ENCODE results near the gene PCGF1.

- TF ChIP-seq CTCF (conservative IDR thresholded peaks at IDR 0.05; ENCODE audit: low read depth, low read length), result no peak
- TF ChIP-seq EZH2 (IDR thresholded peaks at IDR 0.05; ENCODE audit: borderline replicate concordance, low read depth, low read length, poor library complexity, severe bottlenecking), result no peak
Observed at GRCh38 chr2:74495440-74495839, 12.1 kb downstream of the PCGF1 start.
